ENCODE results near the gene SPANXB1.
"Not testable (repeated sequence)": the region's sequence is repeated elsewhere in the genome, so short reads cannot be mapped to it uniquely, and the experiment has no call there.

Gene SPANXB1

GRCh38 chrX:141002568-141002967, at the start of gene SPANXB1:
SPANXB1 (plus strand) TSS chrX:141002594; CDS start chrX:141002694, 100 bp downstream.
- DNase-seq (ENCODE audit: low read depth in 2 of 2, low spot score in 1 of 2): not testable (repeated sequence)

- DNase-seq (ENCODE audit: low read depth in 2 of 2, low spot score in 1 of 2): no peak
Observed at GRCh38 chrX:140967036-140967435, 35.4 kb upstream of the SPANXB1 start.

- DNase-seq (ENCODE audit: low read depth in 2 of 2, low spot score in 1 of 2): no peak
Observed at GRCh38 chrX:140971099-140971795, 31.1 kb upstream of the SPANXB1 start.

GRCh38 chrX:140975472-140975871, 26.9 kb upstream of the SPANXB1 start:
- DNase-seq (ENCODE audit: low read depth in 2 of 2, low spot score in 1 of 2): no peak

GRCh38 chrX:140980271-140980670, 22.1 kb upstream of the SPANXB1 start:
- DNase-seq (ENCODE audit: low read depth in 2 of 2, low spot score in 1 of 2): no peak

GRCh38 chrX:140983730-140984129, 18.7 kb upstream of the SPANXB1 start:
- no peak for DNase-seq (ENCODE audit: low read depth in 2 of 2, low spot score in 1 of 2)

- DNase-seq (ENCODE audit: low read depth in 2 of 2, low spot score in 1 of 2): not testable (repeated sequence)
Observed at GRCh38 chrX:141005243-141005642, 2.8 kb downstream of the SPANXB1 start.

GRCh38 chrX:141044246-141044645, 41.9 kb downstream of the SPANXB1 start:
- not testable (repeated sequence) for DNase-seq (ENCODE audit: low read depth in 2 of 2, low spot score in 1 of 2)

- not testable (repeated sequence) for DNase-seq (ENCODE audit: low read depth in 2 of 2, low spot score in 1 of 2)
Observed at GRCh38 chrX:141049878-141050277, 47.5 kb downstream of the SPANXB1 start.

GRCh38 chrX:141052098-141052497, 49.7 kb downstream of the SPANXB1 start:
- DNase-seq (ENCODE audit: low read depth in 2 of 2, low spot score in 1 of 2): not testable (repeated sequence)
